GM18511 (cell line): ENCODE data around the gene PSMD2.
A peak's percentile ranks its signal among the peaks of the same experiment; 100 is the strongest.
"Not testable (repeated sequence)": the region's sequence is repeated elsewhere in the genome, so short reads cannot be mapped to it uniquely, and the experiment has no call there.

ENCODE experiments used
- ATAC-seq: cut with Tn5 transposase; IDR thresholded peaks from one replicate; pipeline ENCODE4 v1.9.1; 2021; ENCODE audit warnings: mild to moderate bottlenecking, moderate library complexity; ENCODE audit not compliant: unreplicated experiment

Gene PSMD2

GRCh38 chr3:184298759-184299487, at the start of gene PSMD2:
Gene PSMD2 (plus strand): TSS chr3:184299241. CDS start chr3:184299267, 26 bp downstream.
- ATAC-seq = peak; percentile 92

GRCh38 chr3:184249412-184250166, 49.5 kb upstream of the PSMD2 start, which contains the start of gene EEF1AKMT4:
Gene EEF1AKMT4 (plus strand): TSS chr3:184249672. CDS start chr3:184249695, 23 bp downstream.
- ATAC-seq = peak; percentile 92

- peak; percentile 75 for ATAC-seq
Observed at GRCh38 chr3:184250167-184250828, 48.7 kb upstream of the PSMD2 start.

GRCh38 chr3:184255291-184256039, 43.6 kb upstream of the PSMD2 start:
- no peak for ATAC-seq

- ATAC-seq = no peak
Observed at GRCh38 chr3:184257083-184257915, 41.7 kb upstream of the PSMD2 start.

- no peak for ATAC-seq
Observed at GRCh38 chr3:184258926-184259325, 40.1 kb upstream of the PSMD2 start.

- no peak for ATAC-seq
Observed at GRCh38 chr3:184259396-184259877, 39.6 kb upstream of the PSMD2 start.

- no peak for ATAC-seq
Observed at GRCh38 chr3:184259878-184260723, 38.9 kb upstream of the PSMD2 start.

GRCh38 chr3:184260724-184261269, 38.2 kb upstream of the PSMD2 start:
- no peak for ATAC-seq

GRCh38 chr3:184261270-184261853, 37.7 kb upstream of the PSMD2 start, which contains the start of gene CAMK2N2:
Gene CAMK2N2 (minus strand): TSS chr3:184261553. CDS start chr3:184261285, 268 bp downstream.
- ATAC-seq = peak; percentile 58

GRCh38 chr3:184261854-184262763, 36.9 kb upstream of the PSMD2 start:
- ATAC-seq = peak; percentile 11

- ATAC-seq = no peak
Observed at GRCh38 chr3:184262764-184263179, 36.3 kb upstream of the PSMD2 start.

- not testable (repeated sequence) for ATAC-seq
Observed at GRCh38 chr3:184267249-184267648, 31.8 kb upstream of the PSMD2 start.

GRCh38 chr3:184272269-184272668, 26.8 kb upstream of the PSMD2 start:
- ATAC-seq = no peak

- no peak for ATAC-seq
Observed at GRCh38 chr3:184275381-184275701, 23.7 kb upstream of the PSMD2 start.

GRCh38 chr3:184275961-184276910, 22.8 kb upstream of the PSMD2 start, which contains the start of gene ECE2:
Gene ECE2 (plus strand): TSS chr3:184276022. CDS start chr3:184276154, 132 bp downstream.
- no peak for ATAC-seq
